CD4-positive, alpha-beta T cell treated with Interleukin-10 for 1 hour (primary cell): ENCODE data around the gene RASA3.
"Not testable (repeated sequence)": the region's sequence is repeated elsewhere in the genome, so short reads cannot be mapped to it uniquely, and the experiment has no call there.

Source experiments
- DNase-seq: peaks from one replicate; pipeline ENCODE4 v3.0.0-alpha.2; 2020

RASA3 gene

GRCh38 chr13:114077099-114077932, 55.1 kb downstream of the RASA3 start:
- no peak for DNase-seq

GRCh38 chr13:114076329-114077090, 55.9 kb downstream of the RASA3 start:
- DNase-seq, result no peak

- DNase-seq, result not testable (repeated sequence)
Measured at GRCh38 chr13:114075811-114076210, 56.6 kb downstream of the RASA3 start.

DNA sequence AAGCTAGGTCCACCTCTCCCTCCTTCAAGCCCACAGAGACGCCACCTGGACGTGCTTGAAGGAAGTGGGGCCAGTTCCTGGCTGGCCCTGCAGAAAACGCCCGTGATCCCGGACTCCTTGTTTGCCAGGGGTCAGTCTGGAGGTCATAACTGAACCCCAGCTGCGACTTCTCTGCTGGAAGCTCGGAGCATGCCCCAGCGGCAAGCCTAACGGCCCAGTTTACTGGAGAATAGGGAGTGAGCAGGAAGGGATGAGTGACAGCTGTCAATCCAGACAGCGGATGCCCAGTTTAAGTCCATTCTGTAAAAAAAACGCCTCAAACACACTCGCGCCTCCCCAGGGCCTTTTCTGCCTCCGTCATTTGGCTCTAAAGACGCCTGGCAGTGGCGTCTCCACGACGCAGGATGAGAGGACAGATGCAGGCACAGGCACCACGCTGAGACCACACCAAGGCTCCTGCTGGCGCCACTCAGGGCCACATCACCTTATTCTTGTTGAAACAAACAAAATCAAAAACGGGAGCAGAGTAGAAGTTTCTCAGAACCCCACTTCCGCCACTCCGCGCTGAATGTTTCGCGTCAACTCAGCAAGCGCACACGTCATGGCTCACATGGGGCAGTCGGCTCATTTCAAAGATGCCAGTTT, 57.6 kb downstream of the RASA3 start:
- no peak for DNase-seq

DNA sequence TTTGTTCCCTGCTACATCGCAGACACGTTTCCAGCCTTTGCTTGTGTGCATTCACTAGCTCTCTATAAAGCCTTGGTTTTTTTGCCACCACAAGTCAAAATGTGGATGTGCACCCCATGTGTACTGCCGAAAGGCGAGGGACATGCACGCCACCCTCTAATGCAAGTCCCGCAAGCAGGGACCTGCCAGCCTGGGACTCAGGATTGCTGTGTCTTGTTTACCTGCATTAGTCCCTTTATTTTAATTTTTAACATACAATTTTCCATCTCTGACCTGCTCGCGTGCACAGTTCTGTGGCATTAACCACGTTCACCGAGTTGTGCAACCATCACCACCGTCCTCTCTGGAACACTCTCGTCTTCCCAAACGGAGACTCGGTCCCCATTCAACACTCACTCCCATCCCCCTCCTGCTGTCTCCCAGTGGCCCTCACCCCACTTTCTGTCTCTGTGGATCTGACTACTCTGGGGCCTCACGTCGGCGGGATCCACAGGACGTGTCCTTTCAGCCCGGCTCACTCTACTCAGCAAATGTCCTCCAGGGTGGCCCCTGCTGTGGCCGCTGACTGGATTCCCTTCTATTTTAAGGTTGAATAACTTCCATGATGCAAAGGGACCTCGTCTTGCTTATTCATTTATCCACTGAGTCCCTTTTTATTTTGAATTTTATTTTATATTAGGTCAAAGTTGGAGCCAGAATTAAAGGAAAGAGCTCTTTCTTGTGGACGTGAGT, 58.4 kb downstream of the RASA3 start:
- no peak for DNase-seq

DNA sequence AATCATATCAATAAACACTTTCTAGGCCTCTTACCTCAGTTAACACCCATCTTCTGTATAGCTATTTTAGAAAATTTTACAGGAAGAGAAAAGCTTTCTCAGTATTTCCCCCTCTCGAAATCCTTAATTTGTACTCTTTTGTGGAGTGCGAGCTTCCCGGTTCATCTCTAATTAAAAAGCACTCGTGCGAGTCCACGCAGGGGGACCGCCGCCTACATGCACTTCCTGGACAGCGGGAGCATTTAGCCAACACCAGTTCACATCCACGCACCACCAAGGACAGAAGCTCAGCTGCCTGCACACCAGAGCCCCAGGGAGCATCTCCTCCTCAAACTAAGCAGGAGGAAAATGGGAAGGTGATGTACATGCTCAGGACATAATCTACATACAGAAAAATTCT, 60.0 kb downstream of the RASA3 start:
- DNase-seq, result no peak

GRCh38 chr13:114071991-114072390, 60.4 kb downstream of the RASA3 start:
- DNase-seq, result no peak

DNA sequence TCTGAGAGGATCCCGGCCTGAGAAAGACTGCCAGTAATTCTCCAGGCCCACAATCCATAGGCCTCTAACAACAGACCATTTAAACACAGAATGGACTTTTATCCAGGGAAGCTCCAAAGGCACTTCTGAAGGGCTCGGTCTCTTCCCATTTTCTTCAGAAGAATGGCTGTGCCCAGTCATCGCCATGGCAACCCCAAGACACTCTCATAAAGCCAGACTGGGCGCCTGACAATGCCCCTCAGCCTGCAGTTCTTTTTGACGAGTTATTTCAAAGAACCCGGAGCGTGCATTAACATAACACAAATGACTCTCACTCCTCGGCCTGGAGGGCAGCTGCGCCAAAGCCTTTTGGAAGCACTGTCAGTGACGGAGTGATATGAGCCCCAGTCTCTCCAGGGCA, 61.0 kb downstream of the RASA3 start:
- no peak for DNase-seq

DNA sequence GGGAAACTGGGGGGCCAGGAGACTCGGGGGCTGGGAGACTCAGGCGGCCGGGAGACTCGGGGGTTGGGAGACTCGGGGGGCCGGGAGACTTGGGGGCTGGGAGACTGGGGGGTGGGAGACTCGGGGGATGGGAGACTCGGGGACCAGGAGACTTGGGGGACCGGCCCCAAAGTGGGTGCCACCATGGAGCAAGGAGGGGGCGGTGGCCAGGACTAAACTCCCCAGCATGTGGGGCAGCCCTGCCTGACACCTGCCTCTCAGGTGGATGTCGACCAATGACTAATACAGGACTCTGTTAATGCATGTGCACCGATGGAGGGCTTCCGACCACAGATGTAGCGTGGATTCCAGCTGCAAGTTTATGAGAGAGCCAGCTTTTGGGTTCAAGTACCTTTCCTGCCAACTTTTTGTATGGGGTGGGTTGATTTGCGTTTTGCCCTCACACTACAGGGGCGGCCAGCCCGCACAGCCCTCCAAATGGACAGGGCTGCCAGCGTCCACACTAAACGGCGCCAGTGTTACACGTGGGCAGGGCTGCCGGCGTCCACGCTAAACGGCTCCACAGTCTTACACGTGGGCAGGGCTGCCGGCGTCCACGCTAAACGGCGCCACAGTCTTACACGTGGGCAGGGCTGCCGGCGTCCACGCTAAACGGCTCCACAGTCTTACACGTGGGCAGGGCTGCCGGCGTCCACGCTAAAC, 62.2 kb downstream of the RASA3 start:
- DNase-seq, result no peak

- DNase-seq, result no peak
Measured at GRCh38 chr13:114069376-114070097, 62.9 kb downstream of the RASA3 start.

- DNase-seq, result no peak
Measured at GRCh38 chr13:114068656-114069318, 63.6 kb downstream of the RASA3 start.

- DNase-seq, result peak; percentile 47
Measured at GRCh38 chr13:114067886-114068651, 64.4 kb downstream of the RASA3 start.

DNA sequence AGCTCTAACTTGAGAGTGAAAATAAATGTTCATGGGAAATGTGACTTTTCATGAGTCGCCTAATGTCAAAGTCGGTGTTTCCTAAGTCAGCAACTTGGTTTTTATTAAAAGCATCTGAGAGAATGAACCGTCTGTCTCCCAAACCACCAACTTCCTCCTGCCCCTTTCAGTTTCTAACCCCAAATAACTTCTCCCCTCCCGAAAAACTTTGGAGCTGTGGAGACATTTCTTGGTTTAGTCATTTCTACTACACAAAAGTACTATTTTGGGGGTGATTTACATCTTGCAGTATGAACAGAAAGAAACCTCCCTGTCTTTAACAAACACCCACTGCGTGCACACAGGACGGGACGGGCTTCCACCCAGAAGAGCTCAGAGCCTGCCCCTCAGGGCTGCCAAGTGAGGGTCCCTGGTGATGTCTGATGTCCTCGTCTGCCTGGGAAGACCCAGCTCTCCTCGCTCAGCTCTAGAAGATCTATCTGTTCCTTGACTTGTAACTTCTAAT, 65.0 kb downstream of the RASA3 start:
- DNase-seq, result peak; percentile 34

- DNase-seq, result no peak
Measured at GRCh38 chr13:114066956-114067355, 65.5 kb downstream of the RASA3 start.

DNA sequence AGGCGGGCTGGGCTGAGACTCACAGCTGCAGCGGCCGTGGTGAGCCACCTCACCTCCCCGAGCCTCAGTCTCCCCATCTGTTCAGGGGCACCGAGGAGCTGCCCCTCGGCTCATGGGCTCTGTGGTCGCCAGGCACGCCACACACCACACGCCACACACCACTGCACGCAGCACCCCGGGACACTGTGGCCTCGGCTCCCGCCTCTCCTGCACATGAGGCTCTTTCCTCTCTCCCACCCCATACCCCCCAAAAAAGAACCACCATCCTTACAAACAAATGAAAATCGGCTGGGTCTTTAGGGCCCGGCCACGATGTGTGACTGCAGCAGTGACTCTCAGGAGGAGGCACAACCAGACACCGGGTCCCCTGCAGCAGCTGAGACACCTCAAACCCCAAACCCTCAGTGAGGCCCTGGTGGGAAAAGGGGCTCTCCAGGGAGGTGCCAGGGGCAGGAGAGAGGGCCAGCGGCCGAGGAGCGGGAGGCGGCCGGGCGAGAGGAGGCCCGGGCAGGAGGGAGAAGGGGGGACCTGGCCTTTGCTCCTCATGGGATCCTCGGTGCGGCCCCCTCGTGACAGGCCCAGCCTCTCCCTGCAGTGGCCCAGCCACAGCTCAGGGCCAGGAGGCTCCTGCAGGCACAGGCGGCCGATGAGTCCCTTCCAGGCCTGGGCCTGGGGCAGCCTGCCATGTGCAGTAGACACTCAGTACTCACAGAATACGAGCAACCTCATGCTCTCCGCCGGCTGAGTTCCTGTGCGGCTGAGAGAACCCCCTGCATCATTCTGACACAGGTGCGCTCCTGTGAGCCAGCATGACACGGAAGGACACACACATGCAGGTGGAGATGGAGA, 66.3 kb downstream of the RASA3 start:
- DNase-seq, result no peak

DNA sequence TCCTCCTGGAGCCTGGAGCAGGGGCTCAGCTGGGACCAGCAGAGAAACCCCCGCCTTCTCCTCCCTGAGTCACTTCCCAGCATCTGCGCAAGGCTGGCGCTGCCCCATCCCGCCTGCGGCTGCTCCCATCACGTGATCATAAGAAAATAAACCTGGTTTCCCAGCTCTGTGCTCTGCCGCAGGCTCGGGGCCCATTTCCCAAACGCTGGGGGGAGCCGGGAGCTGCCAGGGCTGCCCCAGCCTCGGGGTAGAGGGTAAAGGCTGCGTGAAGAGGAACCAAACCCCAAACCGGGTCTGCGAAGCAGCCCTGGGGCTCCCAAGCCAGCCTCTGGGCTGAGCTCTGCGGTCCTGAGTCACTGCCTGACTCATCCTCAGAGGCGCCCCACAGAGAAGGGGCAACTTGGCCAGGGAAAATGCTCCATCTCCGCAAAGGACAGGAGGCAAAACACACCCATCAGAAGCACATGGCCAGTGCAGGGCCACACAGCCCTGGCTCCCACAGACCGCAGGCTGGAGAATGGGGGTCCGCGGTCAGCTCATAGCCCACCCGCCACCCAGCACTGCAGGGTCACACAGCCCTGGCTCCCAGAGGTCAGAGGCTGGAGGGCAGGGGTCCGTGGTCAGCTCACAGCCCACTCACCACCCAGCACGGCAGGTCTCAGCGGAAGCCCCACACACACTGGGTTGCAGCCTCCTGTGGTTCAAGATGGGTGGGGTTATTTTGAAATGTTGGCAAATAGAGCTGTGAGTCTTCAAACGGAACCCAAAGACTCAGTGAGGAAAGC, 67.1 kb downstream of the RASA3 start:
- peak; percentile 66 for DNase-seq

DNA sequence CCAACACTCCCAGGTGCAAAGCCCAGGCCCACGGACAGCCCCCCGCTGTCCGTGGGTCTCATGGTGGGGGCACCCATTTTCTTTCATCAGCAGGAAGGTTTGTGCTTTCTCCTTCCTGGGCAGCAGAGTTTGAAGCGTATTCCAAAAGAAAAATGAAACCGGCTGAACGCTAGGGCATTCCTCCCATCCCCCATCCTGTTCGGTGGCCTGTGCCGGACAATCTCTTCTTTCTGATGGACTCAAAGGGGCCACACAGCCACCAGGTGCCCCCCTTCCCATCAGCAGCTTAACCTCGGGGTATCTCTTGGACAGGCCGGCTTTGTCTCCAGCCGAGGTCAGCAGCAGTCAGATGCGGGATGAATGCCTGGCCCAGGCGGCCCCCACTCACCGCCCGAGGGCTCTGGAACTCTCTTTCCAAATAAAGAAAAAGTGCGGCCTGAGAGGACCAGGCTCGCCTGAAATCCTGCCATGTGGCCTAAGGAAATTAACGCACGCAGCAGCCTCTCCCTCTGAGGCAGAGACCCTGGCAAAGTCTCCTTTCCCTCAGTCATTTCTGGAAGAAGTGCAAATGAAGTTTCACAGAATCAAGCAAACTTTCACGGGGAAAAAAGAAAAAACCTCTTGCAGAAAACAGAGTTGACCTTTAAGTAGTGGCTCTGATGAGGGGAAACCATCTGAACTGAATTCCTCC, 67.8 kb downstream of the RASA3 start:
- DNase-seq, result no peak
